ENCODE measurements around the gene PRKAG2.

The PRKAG2 gene

DNA sequence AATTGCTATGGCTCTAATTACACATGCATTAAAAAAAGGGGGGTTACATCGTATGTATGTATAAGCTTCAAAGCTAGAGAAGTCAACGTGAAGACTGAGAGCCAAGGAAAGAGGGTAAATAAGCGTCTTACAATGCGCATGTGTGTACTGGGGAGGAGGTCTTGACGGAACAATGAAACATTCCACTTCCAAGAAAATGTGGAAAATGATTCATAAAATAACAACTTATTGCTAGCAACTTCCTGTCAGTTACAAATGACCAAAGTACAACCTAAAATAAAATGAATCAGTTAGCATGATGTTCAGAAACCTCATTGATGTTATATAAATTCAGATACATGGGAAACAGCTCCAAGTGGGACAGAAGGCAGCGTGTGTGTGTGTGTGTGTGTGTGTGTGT, 253.1 kb downstream of the PRKAG2 start:
- Histone ChIP-seq H3K27ac (ENCODE audit: low read depth, low read length) (no peak overlapping the region), H3K79me2 (ENCODE audit: control insufficient read depth, low read length) (no peaks in the 10 kb centered on the region), H3K4me3 (ENCODE audit: low read length) (no peak overlapping the region), H3K9me3 (ENCODE audit: control insufficient read depth, insufficient read depth, low read length) (no peaks in the 10 kb centered on the region), H3K4me1 (ENCODE audit: control insufficient read depth, low read length) (no peaks in the 10 kb centered on the region), H4K20me1 (ENCODE audit: control insufficient read depth, insufficient read depth, low read depth, low read length) (no peaks in the 10 kb centered on the region), H3F3A (ENCODE audit: control insufficient read depth, insufficient read depth) (no peaks in the 10 kb centered on the region), H3K27me3 (ENCODE audit: control insufficient read depth, low read length) (no peaks in the 10 kb centered on the region), H3K4me2 (ENCODE audit: low read length) (no peak overlapping the region), H3K9me2 (replicated peaks; ENCODE audit: control insufficient read depth, low read length) (no peaks in the 10 kb centered on the region), H3K36me3 (ENCODE audit: control insufficient read depth, low read length) (no peaks in the 10 kb centered on the region)
- TF ChIP-seq, protein P1, sequence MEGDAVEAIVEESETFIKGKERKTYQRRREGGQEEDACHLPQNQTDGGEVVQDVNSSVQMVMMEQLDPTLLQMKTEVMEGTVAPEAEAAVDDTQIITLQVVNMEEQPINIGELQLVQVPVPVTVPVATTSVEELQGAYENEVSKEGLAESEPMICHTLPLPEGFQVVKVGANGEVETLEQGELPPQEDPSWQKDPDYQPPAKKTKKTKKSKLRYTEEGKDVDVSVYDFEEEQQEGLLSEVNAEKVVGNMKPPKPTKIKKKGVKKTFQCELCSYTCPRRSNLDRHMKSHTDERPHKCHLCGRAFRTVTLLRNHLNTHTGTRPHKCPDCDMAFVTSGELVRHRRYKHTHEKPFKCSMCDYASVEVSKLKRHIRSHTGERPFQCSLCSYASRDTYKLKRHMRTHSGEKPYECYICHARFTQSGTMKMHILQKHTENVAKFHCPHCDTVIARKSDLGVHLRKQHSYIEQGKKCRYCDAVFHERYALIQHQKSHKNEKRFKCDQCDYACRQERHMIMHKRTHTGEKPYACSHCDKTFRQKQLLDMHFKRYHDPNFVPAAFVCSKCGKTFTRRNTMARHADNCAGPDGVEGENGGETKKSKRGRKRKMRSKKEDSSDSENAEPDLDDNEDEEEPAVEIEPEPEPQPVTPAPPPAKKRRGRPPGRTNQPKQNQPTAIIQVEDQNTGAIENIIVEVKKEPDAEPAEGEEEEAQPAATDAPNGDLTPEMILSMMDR (IDR thresholded peaks at IDR 0.05; ENCODE audit: low read depth, low read length, poor library complexity, severe bottlenecking), result no peak
- no peak for TF ChIP-seq EZH2phosphoT487 (IDR thresholded peaks at IDR 0.05; ENCODE audit: borderline replicate concordance, low read length)

DNA sequence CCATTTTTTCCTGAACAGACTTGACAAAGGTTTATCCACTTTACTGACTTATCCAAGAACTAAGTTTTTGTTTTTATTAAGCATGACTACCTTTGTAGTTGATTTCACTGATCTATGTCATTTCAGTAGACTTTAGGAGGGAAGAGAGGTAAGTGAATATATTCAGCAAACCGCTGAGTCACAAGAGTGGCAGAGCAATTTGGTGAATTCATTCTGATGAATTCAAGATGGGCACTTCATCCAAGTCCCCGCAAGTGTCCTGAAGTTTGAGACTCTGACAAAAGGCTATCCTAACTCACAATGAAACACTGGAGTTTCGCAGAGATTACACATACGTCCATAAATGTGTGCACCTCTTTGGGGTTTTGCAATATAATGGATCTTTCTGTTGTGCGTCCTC, 255.0 kb downstream of the PRKAG2 start:
- Histone ChIP-seq H3K4me1 (ENCODE audit: control insufficient read depth, low read length) (no peaks in the 10 kb centered on the region), H3K36me3 (ENCODE audit: control insufficient read depth, low read length) (no peaks in the 10 kb centered on the region), H3K4me3 (ENCODE audit: low read length) (no peak overlapping the region), H3K4me2 (ENCODE audit: low read length) (no peak overlapping the region), H3K79me2 (ENCODE audit: control insufficient read depth, low read length) (no peaks in the 10 kb centered on the region), H3F3A (ENCODE audit: control insufficient read depth, insufficient read depth) (no peaks in the 10 kb centered on the region), H3K27me3 (ENCODE audit: control insufficient read depth, low read length) (no peaks in the 10 kb centered on the region), H3K27ac (ENCODE audit: low read depth, low read length) (no peak overlapping the region), H4K20me1 (ENCODE audit: control insufficient read depth, insufficient read depth, low read depth, low read length) (no peaks in the 10 kb centered on the region), H3K9me2 (replicated peaks; ENCODE audit: control insufficient read depth, low read length) (no peaks in the 10 kb centered on the region), H3K9me3 (ENCODE audit: control insufficient read depth, insufficient read depth, low read length) (no peaks in the 10 kb centered on the region)
- TF ChIP-seq EZH2phosphoT487 (IDR thresholded peaks at IDR 0.05; ENCODE audit: borderline replicate concordance, low read length), result no peak
- TF ChIP-seq, protein P1 (IDR thresholded peaks at IDR 0.05; ENCODE audit: low read depth, low read length, poor library complexity, severe bottlenecking), result no peak

DNA sequence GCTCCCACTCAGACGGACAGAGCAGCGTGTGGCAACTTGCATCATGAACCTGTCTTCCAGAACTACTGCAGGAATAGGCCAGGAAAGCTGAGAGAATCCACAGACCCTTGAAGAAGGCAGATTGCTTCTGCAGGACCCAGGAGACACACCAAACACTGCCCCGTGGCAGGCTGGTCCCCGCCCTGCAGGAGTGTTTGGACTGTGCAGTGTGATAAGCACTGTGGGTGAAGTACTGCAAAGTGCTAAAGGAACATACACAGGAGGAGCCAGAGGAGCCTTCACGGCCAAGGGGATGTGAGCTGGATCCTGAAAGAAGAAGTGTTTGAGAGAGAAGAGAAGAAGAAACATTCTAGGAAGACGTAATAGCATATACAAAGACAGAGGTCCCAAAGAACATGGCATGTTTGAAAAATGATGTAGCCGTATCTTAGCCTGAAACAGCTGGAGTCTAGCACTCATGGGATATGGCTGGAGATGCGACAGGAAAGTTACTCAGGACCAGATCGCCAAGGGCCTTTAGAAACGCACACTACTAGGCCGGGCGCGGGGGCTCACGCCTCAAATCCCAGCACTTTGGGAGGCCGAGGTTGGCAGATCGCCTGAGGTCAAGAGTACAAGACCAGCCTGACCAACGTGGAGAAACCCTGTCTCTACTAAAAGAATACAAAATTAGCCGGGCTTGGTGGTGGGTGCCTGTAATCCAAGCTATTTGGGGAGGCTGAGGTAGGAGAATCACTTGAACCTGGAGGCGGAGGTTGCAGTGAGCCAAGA, 260.3 kb downstream of the PRKAG2 start:
- no peaks in the 10 kb centered on the region for H3K9me2 ChIP-seq (replicated peaks; ENCODE audit: control insufficient read depth, low read length)
- no peaks in the 10 kb centered on the region for H3K79me2 ChIP-seq (ENCODE audit: control insufficient read depth, low read length)
- H3K4me2 ChIP-seq (ENCODE audit: low read length), result no peak overlapping the region
- H3F3A ChIP-seq (ENCODE audit: control insufficient read depth, insufficient read depth), result no peaks in the 10 kb centered on the region
- peaks cover 3% of the 10 kb centered on the region; the same call in 1 of the 2 replicates for H3K27me3 ChIP-seq (ENCODE audit: control insufficient read depth, low read length)
- H3K4me3 ChIP-seq (ENCODE audit: low read length), result no peak overlapping the region
- no peaks in the 10 kb centered on the region for H3K36me3 ChIP-seq (ENCODE audit: control insufficient read depth, low read length)
- H4K20me1 ChIP-seq (ENCODE audit: control insufficient read depth, insufficient read depth, low read depth, low read length), result no peaks in the 10 kb centered on the region
- no peaks in the 10 kb centered on the region for H3K4me1 ChIP-seq (ENCODE audit: control insufficient read depth, low read length)
- H3K9me3 ChIP-seq (ENCODE audit: control insufficient read depth, insufficient read depth, low read length), result no peaks in the 10 kb centered on the region
- TF ChIP-seq, protein P1 (IDR thresholded peaks at IDR 0.05; ENCODE audit: low read depth, low read length, poor library complexity, severe bottlenecking), result no peak
- no peak for TF ChIP-seq EZH2phosphoT487 (IDR thresholded peaks at IDR 0.05; ENCODE audit: borderline replicate concordance, low read length)
- H3K27ac ChIP-seq (ENCODE audit: low read depth, low read length), result no peak overlapping the region

Data from DOHH2 (cell line).